GM21526 (cell line): Measurements from ENCODE around the gene MAN1C1.
"Not testable (repeated sequence)": the region's sequence is repeated elsewhere in the genome, so short reads cannot be mapped to it uniquely, and the experiment has no call there.

Source experiments
- ATAC-seq: cut with Tn5 transposase; IDR thresholded peaks from one replicate; pipeline ENCODE4 v1.9.1; 2021; ENCODE audit warnings: moderate library complexity; ENCODE audit not compliant: unreplicated experiment, low FRiP score

The MAN1C1 gene

DNA sequence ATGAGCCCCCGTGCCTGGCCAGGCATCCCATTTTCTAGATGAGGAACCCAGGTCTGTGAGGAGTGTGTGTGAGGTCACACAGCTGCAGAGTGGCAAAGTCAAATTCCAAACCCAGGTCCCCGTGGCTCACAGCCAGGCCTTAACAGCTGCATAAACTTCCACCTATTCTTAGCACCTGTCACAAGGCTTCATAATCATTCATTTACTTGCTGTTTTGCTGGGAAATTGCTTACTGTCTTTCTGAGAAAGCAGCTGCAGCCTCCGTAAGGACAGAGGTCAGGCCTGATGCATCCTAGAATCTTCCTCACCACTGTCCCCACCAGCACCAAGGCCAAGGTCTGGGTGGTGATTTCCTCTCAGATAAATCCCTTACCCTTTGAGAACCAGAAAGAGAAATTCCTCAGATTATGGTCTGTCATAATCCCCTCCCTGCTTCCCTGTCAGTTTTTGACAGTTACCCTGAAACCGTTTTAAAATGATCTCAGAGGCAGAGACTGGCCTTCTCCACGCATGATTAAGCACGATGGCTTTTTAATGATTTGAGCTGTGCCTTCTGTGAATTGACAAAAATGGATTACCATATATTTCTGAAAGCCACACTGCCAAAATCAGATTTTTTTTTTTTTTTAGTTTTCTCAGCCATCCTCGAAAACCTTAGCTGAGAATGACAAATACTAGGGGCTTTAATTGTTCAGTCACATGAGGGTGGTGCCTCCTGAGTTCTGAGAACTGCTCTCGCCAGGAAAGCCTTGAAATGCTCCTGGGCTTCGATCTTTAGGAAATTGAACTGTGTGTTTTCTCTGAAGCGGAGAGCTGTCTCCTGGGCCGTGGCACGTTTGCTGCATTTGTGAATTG, 113.4 kb downstream of the MAN1C1 start:
- no peak for ATAC-seq

DNA sequence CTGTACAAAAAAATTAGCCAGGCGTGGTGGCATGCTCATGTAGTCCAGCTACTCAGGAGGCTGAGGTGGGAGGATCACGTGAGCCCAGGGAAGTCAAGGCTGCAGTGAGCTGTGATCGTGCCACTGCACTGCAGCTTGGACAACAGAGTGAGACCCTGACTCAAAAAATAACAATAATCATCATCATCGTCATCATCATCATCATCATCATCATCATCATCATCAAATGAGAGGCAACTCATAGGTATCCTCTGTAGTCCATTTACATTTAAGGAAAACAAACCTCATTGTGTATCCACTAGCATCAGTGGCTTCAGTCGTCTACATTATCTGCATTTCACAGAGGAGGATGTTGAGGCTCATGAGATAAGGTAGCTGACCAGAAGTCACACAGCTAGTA, 114.6 kb downstream of the MAN1C1 start:
- ATAC-seq = no peak

DNA sequence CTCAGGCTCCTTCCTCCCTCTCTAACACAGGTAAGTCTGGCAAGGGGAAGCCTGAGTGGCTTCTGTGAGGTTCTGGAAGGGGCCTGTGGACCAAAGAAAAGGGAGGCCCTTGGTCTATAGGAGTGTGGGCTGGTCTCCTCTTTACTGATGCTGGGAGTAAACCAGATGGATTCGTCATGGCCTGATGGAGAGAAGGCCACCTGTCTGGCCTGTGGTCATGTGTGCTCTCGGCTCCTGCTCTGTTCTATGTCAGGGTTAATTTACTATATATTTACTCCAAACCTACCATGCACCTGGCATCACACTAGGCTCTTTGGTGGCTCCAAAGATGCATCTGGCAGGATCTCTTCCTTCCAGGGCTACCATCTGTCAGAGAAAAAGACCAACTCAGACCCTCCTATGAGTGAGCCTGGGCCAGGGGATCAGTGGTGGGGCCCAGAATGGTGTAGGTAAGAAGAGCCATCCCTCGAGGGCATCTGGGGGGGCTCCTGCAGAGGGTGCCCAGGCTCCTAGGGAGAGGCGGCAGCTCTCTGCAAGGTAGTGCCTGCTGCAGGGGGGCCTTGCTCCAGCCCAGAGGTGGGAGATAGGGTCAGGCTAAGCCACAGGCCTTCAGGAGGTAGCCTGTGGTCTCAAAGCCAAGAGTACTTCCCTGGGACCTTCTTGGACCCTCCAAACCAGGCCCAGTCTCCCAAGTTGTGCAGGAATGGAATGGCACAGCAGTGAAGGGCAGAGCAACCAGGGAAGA, 115.2 kb downstream of the MAN1C1 start:
- ATAC-seq = no peak

DNA sequence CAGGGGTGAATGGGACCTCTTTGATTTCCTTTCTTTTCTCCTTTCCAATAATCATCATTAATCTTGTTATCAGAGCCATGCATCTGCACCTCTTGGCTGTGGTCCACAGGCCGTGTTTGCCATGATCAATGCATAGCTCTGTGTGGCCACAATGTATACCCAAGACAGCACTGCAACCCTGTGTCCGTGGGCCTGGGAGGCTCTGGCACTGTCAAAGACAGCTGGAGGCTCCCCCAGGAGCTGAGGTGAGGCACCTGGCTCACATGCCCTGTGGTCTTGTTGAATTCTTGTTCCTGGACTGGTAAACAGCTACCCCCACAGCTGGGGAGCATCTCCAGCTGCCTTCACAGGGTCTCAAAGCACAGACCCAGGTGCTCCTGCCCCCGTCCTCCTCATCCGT, 116.2 kb downstream of the MAN1C1 start:
- ATAC-seq = no peak

DNA sequence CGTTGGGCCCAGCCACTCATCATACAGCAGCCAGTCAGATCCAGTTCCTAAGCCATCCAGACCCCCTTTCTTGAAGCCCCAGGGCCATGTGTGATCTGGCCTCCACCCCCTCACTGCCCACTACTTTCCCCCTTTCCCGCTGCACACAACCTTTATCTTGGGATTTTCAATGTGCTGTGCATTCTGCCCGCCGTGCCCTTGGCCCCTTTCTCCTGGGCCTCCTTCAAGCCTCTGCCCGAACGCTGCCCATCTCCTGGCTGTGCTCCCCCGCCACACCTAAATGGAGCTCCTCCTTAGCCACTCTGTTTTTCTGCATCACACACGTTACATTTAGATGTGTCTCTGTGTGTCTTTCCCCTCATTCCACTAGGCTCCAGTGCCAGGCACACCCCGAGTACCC, 116.7 kb downstream of the MAN1C1 start:
- ATAC-seq = no peak

DNA sequence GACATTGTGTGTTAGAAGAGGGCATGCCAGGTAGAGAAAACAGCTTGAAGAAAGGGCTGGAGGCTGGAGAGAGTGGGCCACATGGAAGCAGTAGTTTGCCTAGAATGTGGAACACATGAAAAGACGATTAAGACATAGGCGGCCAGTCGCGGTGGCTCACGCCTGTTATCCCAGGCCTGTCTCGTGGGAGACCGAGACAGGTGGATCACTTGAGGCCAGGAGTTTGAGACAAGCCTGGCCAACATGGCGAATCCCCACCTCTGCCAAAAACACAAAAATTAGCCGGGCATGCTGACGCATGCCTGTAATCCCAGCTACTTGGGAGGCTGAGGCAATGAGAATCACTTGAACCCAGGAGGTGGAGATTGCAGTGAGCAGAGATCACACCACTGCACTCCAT, 118.4 kb downstream of the MAN1C1 start:
- ATAC-seq = not testable (repeated sequence)

DNA sequence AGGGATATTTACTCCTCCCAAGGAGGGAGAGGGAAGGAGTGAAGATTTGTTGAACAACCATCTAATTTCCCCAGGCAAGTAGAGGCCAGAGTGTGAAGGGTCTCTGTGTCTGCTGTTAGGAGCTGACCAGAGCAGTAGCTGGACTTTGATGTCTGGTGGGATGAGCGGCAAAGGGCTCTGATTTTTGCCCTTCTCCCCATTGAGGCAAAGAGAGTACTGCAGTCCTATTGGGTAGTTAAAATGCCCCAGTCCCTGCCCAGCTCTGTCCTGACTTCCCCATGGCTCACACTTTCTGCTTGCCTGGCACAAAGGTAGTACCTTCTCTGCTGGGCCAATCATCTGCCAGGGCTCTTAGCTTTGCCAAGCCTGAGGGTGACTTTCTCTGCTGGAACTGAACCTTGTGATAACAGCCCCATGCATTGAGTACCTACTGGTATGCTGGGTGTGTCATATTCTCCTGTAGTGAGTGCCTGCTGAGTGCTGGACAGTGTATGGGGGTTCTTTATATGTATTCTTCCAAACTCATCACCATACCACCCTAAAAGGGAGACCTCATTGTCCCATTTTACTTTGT, 119.5 kb downstream of the MAN1C1 start:
- ATAC-seq = no peak

DNA sequence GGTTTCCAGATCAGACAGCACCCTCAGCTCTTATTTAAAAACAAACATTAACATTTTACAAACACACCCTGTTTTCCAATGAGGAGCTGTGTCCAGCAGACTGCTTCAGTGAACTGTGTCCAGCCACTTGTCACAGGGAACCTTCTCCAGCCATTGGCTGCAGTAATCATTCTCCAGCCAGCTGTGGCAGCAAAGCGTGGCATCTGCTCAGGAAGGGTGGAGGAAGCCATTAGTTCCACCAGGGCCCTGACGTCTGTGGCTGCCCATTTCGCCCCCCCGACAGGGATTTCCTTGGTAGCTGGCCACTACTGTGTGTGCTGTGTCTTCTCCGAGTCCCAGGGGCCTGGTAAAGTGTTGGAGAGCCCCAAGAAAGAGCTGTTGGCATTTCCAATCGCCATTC, 120.5 kb downstream of the MAN1C1 start:
- ATAC-seq = no peak

DNA sequence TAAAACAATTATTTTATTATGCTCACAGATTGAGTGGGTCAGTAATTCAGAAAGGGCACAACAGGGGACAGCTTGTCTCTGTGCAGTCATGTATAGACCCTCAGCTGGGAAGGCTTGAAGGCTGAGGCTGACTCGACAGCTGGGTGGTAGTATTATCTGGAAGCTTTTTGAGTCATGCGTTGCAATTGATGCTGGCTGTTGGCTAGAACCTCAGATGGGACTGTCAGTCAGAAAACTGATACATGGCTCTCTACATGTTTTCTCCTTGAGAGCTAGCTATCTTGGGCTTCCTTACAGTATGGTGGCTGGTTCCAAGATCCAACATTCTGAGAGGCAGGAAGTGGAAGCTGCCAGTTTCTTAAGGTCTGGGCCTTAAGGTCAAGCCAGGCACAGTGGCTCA, 121.9 kb downstream of the MAN1C1 start:
- no peak for ATAC-seq

DNA sequence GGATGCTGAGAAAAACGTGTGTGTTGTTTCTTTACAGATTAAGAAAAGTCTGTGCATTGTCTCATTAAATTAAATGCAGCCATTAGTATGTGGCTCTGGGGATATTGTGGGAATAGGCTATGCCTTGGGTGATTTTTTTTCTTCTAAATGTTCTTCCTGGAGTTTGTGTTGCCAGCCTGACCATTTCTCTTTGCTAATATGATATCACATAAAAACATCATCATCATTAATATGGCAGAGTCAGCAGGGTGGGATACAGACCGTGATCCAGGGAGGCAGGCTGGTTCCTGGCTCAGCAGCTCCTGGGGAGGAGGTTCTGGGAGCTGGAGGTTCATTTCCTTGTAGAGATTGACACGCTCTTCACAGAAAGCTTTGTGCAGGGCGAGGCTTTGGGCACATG, 122.8 kb downstream of the MAN1C1 start:
- no peak for ATAC-seq

DNA sequence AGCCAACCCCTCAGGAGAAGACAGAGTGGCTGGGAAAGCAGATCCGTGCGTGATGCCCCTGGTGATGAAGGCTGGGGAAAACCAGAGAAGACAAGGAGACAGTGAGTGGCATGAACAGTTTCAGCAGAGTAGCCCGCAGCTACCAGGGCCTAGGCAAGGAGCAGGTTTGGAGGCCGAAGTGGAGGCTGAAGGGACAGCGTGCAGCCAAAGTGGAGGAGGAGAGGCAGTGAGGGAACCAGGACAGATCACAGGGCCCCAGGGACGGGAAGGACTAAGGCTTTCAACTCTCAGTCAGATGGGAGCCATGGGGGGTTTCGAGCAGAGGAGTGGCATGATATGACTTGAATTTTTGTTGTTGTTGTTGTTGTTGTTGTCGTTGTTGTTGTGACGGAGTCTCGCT, 123.5 kb downstream of the MAN1C1 start:
- ATAC-seq = no peak

DNA sequence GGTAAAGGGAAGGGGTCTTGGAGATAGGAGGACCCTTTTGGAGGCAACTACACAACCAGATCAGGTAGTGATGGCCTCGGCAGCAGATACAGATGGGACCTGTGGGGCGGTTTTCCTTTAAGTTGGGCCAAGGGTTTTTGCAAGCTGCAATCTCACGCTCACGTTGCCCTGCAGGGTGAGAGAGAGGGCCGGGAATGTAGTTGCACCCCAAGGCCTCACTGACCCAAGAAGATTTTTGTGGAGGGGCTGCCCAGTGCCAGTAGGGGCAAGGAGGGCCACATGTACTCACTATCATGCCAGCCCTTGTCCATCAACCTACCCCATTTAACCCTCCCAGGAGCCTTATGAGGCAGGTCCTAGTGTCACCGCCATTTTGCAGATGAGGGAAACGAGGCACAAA, 125.7 kb downstream of the MAN1C1 start:
- ATAC-seq = no peak

DNA sequence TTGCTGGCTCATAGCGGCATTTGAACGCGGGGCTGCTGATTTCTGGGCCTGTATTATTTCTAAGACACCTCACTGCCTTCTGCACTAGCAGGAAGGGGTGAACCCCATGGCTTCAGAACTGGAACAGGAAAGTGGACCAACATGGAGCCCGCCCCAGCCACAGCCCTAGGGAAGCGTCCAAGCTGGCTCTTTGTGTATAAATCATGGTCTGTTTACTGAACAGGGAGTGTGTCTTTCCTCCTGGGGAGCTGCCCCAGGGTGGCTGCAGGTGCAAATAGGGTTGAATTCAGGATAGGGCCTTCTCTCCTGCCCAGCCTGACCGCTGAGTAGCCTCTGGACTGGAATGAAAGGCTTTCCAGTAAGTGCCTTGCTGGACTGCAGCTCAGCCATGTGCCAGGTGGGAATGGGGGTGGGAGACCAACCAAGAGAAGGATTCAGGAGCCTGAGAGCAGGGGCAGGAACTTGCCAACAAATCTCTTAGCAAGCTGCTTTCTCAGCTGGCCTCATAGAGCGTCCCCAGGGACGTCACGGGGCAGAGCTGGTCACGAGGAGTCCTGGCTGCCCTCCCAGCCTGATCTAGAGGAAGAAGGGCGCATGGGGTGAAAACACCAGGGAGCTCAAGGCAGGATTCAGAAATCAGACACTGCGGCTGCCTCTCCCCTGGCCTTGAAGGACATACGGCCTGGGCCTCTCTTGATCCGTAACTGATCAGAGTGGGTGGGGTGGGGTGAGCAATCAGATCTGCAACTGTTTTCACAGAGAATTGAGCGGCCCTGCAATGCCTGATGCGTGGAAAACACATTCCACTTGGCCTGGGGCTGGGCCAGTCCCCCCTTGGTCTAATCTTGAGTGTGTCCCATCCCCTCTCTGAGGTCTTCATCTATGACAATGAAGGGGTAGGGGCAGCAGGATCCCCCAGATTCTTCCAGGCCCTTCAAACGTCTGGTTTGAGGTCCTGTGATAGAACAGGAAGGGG, 126.9 kb downstream of the MAN1C1 start:
- ATAC-seq = no peak

DNA sequence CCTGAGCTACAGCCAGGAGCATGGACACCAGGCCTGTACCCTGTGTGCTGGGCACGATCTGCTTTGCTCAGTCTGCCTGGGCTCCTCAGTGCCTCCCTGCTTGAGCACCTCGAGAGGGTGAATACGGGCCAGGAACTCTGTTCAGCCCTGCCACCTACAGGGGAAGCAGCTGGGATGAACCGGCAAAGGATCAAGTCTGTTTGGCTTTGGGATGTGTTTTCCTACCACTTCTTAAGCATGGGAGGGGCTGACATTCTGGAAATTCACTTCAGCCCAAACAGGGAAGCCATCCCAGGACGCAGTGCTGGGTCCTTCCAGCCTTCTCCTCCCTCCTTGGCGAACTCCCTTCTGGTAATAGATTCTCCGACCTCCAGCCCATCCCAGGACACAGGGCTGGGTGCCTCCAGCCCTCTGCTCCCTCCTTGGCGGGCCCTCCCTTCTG, 127.6 kb downstream of the MAN1C1 start:
- ATAC-seq = no peak

DNA sequence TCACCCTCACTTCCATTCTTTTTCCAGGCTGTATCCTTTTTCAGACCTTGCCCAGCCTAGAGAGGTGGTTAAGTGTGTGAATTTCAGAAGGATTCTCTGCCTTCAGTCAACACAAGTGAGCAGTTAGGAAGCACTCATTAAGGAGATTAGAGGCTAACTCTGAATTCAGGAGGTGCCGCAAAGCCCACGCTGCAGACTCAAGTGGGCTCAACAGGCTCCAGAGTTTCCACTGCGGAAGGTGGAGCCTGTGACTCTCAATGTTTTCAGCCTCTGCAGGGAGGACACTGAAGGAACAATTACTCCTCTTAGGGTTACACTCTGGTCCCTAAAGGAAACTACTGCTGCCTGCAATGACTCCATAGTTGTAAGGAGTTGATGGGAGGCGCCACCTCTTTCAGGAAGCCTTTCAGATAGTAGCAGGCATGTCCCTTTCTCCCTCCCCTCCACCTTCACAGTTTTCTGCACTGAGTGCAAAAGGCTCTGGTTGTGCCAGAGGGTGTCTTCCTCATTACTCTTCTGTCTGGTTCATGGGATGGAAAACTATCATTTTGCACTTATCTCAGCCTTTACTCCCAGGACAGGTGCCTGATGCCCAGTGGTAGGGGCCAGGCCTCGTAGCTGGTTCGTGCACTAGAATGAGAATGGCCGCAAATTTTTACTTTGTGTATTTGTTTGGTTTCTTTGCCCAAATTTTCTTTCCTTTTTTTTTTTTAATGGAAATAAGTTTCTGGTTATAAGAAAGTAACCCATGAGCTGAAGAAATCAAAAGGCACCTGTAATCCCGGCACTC, 128.2 kb downstream of the MAN1C1 start:
- no peak for ATAC-seq

DNA sequence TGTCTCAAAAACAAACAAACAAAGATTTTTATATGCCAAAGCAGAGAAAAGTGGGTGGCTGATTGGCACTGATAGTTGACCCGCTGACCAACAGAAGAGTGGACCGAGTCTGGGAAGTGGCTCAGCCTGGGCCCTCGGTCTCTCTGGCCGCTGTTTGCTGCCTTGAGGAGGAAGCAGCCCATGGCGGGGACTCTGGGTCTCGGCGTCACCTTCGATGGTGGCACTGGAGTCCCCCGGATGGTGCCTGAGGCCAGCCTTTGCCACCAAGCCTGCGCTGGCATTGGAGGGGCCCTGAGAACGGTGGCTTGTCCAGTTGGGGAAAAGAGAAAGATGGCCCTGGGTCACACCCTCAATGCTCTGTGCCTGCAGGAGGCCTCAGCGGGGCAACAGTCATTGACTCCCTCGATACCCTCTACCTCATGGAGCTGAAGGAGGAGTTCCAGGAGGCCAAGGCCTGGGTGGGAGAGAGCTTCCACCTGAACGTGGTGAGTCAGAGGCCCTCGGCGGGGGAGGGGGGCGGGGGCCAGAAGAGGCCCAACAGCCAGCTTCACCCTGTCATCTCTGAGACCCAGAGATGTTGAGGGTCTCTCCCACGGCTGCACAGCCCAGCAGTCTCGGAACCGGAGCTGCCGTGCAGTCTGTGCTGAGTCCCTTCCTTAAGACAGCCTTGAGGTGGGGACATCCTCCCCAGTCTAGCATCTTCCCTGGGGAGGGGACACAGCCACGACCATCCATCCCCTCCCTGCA, 129.9 kb downstream of the MAN1C1 start:
- no peak for ATAC-seq

DNA sequence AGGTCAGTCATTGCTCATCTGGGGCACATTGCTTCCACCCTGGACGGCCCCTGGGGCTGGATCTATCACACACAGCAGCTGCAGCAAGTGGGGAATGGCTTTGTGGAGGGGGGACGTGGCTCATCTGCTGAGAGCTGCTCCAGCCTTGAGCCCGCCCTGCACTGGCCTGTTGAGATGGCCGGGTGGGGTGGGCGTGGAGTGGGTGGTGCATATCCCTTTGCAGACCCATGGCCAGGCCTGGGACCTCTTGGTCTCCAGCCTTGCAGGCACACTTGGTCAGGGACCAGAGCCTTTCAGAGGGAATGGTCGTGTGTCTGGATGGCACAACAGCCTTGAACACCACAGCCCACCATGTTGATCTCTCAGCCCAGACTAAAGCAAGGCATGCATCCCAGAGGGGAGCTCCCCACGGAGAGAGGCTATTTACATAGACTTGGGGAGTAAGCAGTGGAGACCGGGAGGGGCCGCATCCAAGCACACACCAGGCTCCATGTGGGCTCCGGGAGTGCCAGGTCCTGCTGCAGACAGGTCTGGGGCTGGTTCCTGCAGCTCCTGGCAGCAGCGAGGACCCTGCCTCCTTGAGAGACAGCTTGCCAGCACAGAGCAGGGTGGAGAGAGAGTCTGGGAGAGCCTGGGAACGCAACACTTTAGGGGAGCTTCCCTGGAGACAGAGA, 130.6 kb downstream of the MAN1C1 start:
- ATAC-seq = no peak

DNA sequence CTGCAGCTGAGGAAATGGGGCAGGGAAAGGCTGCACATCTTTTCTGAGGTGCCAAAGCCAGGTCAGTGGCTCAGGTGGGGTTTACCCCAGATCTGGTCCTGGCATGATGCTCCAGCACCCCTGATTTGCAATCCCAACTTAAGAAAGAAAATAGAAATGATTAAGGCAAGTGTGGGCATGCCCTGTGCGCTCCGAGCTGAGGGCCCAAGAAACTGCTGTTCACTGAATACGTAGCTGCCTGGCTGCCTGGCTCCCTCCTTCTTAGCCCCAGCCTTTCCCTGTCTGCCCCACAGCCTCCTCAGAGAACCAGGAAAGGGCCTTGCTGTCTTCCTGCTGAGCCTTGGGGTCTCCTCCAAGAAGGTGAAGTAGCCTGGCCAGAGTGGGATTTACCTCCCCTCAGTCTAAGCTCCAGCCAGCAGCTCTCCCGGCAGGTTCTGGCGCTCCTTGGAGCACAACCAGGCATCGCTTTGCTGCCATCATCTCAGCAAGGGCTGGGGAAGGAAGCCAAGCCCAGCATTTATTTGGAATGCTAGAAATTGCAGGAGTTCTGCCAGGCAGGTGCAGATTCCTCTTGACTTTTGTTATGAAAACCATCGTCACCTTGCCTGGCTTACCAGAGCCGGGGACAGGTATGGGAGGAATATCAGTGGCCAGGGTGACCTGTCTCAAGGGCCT, 132.1 kb downstream of the MAN1C1 start:
- no peak for ATAC-seq
